ENCODE measurements around the gene PRKD1.

- TF ChIP-seq POLR2AphosphoS5 (IDR thresholded peaks at IDR 0.05; ENCODE audit: low read depth, low read length) (no peak), POLR2A (IDR thresholded peaks at IDR 0.05; ENCODE audit: low read depth, low read length) (no peak), TAF1 (IDR thresholded peaks at IDR 0.05; ENCODE audit: low read depth, low read length) (no peak), SPI1 (IDR thresholded peaks at IDR 0.05; ENCODE audit: low read depth, low read length) (no peak), POU2F2 (IDR thresholded peaks at IDR 0.05; ENCODE audit: low read depth, low read length) (no peak)
Measured at GRCh38 chr14:29782041-29782440, 145.6 kb downstream of the PRKD1 start.
